Adrenal gland (tissue), 12 donors: ENCODE results near the gene LRRC4C. TPM values are rescaled to one million over a fixed set of nuclear protein-coding genes. Genes with fewer than 3 reads are reported as not detected.

ENCODE experiments used
- DNase-seq, 7 donors: peaks; one replicate each; pipeline ENCODE4 v3.0.0-alpha.2; 2019 to 2020
- H3K27ac ChIP-seq, 5 donors: fragments of 200-600 bp; sonication (generic) in 4 of 5; 1 replicate in 3 of 5; 2 replicates in 2 of 5; pipeline versions ENCODE4 v1.5.1 to v1.8.0; 2016 to 2020; ENCODE audit warnings: mild to moderate bottlenecking in 1 of 5
- H3K27me3 ChIP-seq: fragments of 200-600 bp; 2 replicates; pipeline ENCODE4 v1.8.0; 2021
- H3K36me3 ChIP-seq, 2 donors: fragments of 200-600 bp; replicated peaks in 1 of 2; 1 replicate in 1 of 2; 2 replicates in 1 of 2; pipeline versions ENCODE4 v1.5.1 to v1.8.0; 2018 to 2022
- H3K4me1 ChIP-seq, 2 donors: fragments of 200-600 bp; replicated peaks in 1 of 2; 1 replicate in 1 of 2; 2 replicates in 1 of 2; pipeline versions ENCODE4 v1.5.1 to v1.8.0; 2018 to 2021
- H3K4me3 ChIP-seq, 4 donors: fragments of 200-600 bp; sonication (generic) in 3 of 4; one replicate each; pipeline ENCODE4 v1.5.1; 2016 to 2018
- H3K9me3 ChIP-seq, 3 donors: fragments of 200-600 bp; sonication (generic) in 1 of 3; replicated peaks in 1 of 3; 1 replicate in 2 of 3; 2 replicates in 1 of 3; pipeline versions ENCODE4 v1.5.1 to v1.8.0; 2016 to 2021
- POLR2A ChIP-seq, 2 donors: fragments of 450-650 bp; IDR thresholded peaks; one replicate each; pipeline ENCODE4 v1.6.1; 2017; ENCODE audit warnings: antibody characterized with exemption in 2 of 2, mild to moderate bottlenecking in 2 of 2, moderate library complexity in 1 of 2
- WGBS, 4 donors: extraction: QIAGEN DNeasy Blood & Tissue Kit in 2 of 4; methylation state at CpG; one replicate each; pipeline versions ENCODE4 v1.1.5 to v1.1.7; 2013 to 2017; 5-methylcytosine and 5-hydroxymethylcytosine counted together
- intact Hi-C, 2 donors: fragments of 100-400 bp; cut with DNase I; formaldehyde crosslinking; loops; one replicate each; pipeline versions ENCODE4 v1.14.1 to v1.15.0; 2022 to 2023
- polyA plus RNA-seq, 3 donors: library from polyadenylated mRNA; stranded (reverse); fragments of 200-250 nt in 2 of 3; fragments of 350-450 nt in 1 of 3; fragmentation: Illumina TruSeq in 1 of 3; extraction: RNeasy Lipid Tissue Mini Kit (QIAGEN cat#74804) in 1 of 3; gene quantifications; one replicate each; pipeline ENCODE4 v1.2.3, GENCODE V29; 2013 to 2014
- total RNA-seq, 9 donors: library from RNA; depleted of rRNA in 4 of 9; stranded (reverse); fragments of >200 nt in 4 of 9; fragments of 120-200 nt in 1 of 9; fragmentation: NEBNext Ultra II Directional in 1 of 9; extraction: Animal tissue kit (Norgen Biotek cat#: 25700) in 1 of 9; gene quantifications; one replicate each; pipeline versions ENCODE4 v1.1.0 to v1.2.4, GENCODE V29; 2013 to 2023
- TF ChIP-seq, protein P1 (sequence below), 6 experiments: fragments of 450-650 bp in 4 of 6; fragments of 200-600 bp in 2 of 6; sonication (generic) in 1 of 6; IDR thresholded peaks; 1 replicate in 5 of 6; 2 replicates in 1 of 6; pipeline versions ENCODE4 v1.5.1 to v1.8.0; 2016 to 2021; ENCODE audit warnings: antibody characterized with exemption in 6 of 6, mild to moderate bottlenecking in 2 of 6, moderate library complexity in 1 of 6
- donor health status: healthy with polysubstance abuse.
- donor health status: Bipolar disorder and iron deficiency.
- donor health status: DM: yes; HTN: yes; CAD: no.
- donor health status: DM: no; HTN: no; CAD: no.
- donor health status: DM: no; HTN: no; CAD: no.
- donor health status: DM: yes; HTN: yes; CAD: no.

Gene LRRC4C
- total and polyA plus RNA-seq, 12 donors: 1.0 to 10.6 (median 5.5) TPM

DNA sequence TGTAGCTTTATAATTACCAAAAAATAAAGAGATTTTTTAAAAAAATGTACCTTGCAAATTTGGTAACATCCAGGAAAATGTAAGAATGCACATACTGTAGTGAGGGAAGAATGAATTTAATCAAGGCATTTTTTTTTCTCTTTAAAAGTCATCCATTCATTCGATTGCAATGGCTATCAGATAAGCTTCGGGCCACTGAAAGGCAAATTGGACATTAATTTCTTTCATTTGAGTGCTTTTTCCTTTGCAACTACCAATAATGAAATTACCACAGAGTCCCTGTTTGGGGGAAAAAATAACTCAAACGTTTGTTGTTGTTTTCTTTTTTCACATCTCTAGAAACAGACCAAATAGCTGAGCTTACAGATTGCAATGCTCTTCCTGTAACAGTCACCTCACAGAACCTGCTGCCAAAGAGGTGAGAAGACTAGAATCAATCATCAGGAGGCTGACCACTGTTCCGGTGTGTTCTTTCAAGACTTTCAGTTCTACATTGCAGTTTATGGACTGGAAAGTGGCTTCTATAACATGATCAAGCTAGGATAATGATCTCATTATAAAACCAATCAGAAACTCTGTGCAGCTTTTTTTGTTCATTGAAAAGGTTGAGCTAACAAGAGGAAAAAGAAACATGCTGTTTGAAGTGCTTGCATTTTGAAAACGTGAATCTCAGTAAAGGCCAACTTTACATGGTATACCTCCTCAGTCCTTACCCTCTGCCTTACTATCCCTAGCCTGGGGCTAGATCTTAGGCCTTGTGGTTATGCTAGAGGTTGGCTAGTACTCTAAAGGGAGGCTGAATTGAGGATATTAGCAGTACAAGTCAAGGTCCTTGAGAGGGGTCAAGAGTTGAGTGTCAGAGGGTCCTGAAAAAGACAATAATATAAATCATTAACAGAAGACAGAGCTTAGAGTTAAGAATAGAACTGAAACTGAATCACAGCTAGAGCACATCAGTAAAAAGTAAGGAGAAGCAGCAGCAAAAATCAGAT lies 1276.1 kb downstream of the LRRC4C start:
- Histone ChIP-seq H3K27ac (no peak overlapping the region), H3K36me3 (no peaks in the 10 kb centered on the region), H3K27me3 (no peaks in the 10 kb centered on the region), H3K4me3 (no peak overlapping the region), H3K4me1 (no peaks in the 10 kb centered on the region), H3K9me3 (no peaks in the 10 kb centered on the region)
- no peak for DNase-seq
- intact Hi-C loops: no loop called here
- 58 to 60% (median 58%) methylated on average over 5 of the region's 5 CpGs for WGBS, 4 donors
- TF ChIP-seq POLR2A (IDR thresholded peaks at IDR 0.05): no peak
- TF ChIP-seq, protein P1, sequence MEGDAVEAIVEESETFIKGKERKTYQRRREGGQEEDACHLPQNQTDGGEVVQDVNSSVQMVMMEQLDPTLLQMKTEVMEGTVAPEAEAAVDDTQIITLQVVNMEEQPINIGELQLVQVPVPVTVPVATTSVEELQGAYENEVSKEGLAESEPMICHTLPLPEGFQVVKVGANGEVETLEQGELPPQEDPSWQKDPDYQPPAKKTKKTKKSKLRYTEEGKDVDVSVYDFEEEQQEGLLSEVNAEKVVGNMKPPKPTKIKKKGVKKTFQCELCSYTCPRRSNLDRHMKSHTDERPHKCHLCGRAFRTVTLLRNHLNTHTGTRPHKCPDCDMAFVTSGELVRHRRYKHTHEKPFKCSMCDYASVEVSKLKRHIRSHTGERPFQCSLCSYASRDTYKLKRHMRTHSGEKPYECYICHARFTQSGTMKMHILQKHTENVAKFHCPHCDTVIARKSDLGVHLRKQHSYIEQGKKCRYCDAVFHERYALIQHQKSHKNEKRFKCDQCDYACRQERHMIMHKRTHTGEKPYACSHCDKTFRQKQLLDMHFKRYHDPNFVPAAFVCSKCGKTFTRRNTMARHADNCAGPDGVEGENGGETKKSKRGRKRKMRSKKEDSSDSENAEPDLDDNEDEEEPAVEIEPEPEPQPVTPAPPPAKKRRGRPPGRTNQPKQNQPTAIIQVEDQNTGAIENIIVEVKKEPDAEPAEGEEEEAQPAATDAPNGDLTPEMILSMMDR (IDR thresholded peaks at IDR 0.05): no peak

DNA sequence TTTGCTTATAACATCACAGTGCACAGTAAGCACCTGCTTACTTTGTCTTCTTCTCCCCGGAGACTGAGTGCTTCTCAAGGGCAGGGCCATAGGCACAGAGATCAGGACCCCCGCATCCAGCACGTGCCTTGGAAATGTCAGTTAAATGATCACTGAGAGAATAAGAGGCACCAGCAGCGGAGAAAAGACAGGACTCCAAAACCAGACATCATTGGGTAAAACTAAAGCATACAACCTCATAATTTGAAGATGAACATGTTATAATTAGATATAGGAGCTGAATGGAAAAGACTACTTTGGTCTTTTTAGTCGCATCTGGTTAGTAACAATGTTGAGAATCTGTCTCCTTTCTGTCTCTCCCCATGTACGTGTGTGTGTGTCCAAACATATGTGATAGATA lies 1279.9 kb downstream of the LRRC4C start:
- Histone ChIP-seq H3K9me3 (no peaks in the 10 kb centered on the region), H3K4me3 (no peak overlapping the region), H3K36me3 (no peaks in the 10 kb centered on the region), H3K27ac (no peak overlapping the region), H3K27me3 (no peaks in the 10 kb centered on the region), H3K4me1 (no peaks in the 10 kb centered on the region)
- intact Hi-C loops: no loop called here
- DNase-seq: no peak
- TF ChIP-seq, protein P1 (IDR thresholded peaks at IDR 0.05): no peak
- no peak for TF ChIP-seq POLR2A (IDR thresholded peaks at IDR 0.05)
- WGBS, 4 donors: 84 to 91% (median 87%) methylated on average over 6 of the region's 6 CpGs

DNA sequence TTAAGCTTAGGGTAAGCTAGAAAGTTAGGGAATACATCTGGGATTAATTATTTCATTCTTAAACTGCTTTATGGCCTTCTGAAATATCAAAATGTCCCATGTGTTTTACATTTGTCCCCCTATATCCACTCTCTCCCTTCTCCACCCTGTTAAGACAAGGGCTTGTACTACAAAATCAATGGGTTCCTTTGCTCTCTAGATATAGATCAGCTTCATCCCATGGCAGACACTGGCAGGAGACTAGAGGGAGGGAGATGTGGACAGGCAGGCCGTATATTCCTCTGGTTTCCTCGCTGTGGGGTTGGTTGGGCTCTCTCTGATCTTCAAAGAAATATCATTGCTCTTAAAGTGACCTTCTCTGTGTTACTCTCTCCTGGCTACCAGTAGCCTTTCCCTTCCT lies 1281.0 kb downstream of the LRRC4C start:
- DNase-seq: no peak
- TF ChIP-seq, protein P1 (IDR thresholded peaks at IDR 0.05): no peak
- TF ChIP-seq POLR2A (IDR thresholded peaks at IDR 0.05): no peak
- no peaks in the 10 kb centered on the region for H3K27me3 ChIP-seq
- no peak overlapping the region for H3K27ac ChIP-seq
- WGBS, 4 donors: 47 to 90% (median 80%) methylated on average over 2 of the region's 2 CpGs
- H3K4me3 ChIP-seq: no peak overlapping the region
- no peaks in the 10 kb centered on the region for H3K9me3 ChIP-seq
- H3K4me1 ChIP-seq: no peaks in the 10 kb centered on the region
- intact Hi-C loops: no loop called here
- H3K36me3 ChIP-seq: no peaks in the 10 kb centered on the region

DNA sequence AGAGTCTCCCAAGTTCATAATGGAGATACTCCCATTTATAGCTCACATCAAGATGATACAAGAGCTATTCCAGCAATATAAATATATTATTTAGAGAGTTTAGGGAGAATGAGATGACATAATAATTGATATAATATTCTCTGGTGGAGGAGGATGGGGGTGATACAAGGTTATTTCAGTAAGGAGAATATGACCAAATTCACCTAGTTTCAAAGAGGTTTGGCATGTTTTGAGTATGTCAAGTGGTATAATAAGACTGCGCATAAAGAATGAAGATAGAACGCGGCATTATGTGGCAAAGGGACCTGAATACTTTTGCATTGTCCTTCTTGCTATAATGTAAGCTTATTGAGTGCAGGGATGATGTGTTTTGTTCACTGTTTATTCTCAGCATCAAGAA lies 1283.5 kb downstream of the LRRC4C start:
- Histone ChIP-seq H3K27me3 (no peaks in the 10 kb centered on the region), H3K27ac (no peak overlapping the region), H3K4me1 (no peaks in the 10 kb centered on the region), H3K4me3 (no peak overlapping the region), H3K36me3 (no peaks in the 10 kb centered on the region), H3K9me3 (no peaks in the 10 kb centered on the region)
- TF ChIP-seq, protein P1 (IDR thresholded peaks at IDR 0.05): no peak
- TF ChIP-seq POLR2A (IDR thresholded peaks at IDR 0.05): no peak
- 95 to 98% (median 96%) methylated on average over 3 of the region's 3 CpGs for WGBS, 4 donors
- DNase-seq: no peak
- intact Hi-C loops: no loop called here
